Breast epithelium (tissue), 4 donors: ENCODE results near the gene RB1. TPM values are rescaled to one million over a fixed set of nuclear protein-coding genes. Genes with fewer than 3 reads are reported as not detected.

Experiments used
- DNase-seq, 2 donors: peaks; one replicate each; pipeline ENCODE4 v3.0.0-alpha.2; 2019; ENCODE audit warnings: low spot score in 2 of 2
- H3K27ac ChIP-seq, 2 donors: fragments of 200-600 bp; sonication (generic) in 1 of 2; one replicate each; pipeline ENCODE4 v1.5.1; 2016 to 2019; ENCODE audit warnings: mild to moderate bottlenecking in 1 of 2
- H3K27me3 ChIP-seq, 2 donors: fragments of 200-600 bp; sonication (generic) in 1 of 2; one replicate each; pipeline versions ENCODE4 v1.5.1 to v1.6.0; 2017 to 2019; ENCODE audit warnings: control low read depth in 1 of 2, mild to moderate bottlenecking in 1 of 2
- H3K36me3 ChIP-seq: fragments of 200-600 bp; one replicate; pipeline ENCODE4 v1.5.1; 2019
- H3K4me1 ChIP-seq, 2 donors: fragments of 200-600 bp; sonication (generic); one replicate each; pipeline ENCODE4 v1.5.1; 2016 to 2019; ENCODE audit warnings: control low read depth in 1 of 2
- H3K4me3 ChIP-seq, 3 donors: fragments of 200-600 bp; sonication (generic); 1 replicate in 2 of 3; 2 replicates in 1 of 3; pipeline ENCODE4 v1.5.1; 2016 to 2019; ENCODE audit warnings: mild to moderate bottlenecking in 3 of 3, moderate library complexity in 2 of 3
- H3K9me3 ChIP-seq, 2 donors: fragments of 200-600 bp; sonication (generic) in 1 of 2; one replicate each; pipeline ENCODE4 v1.5.1; 2016 to 2019; ENCODE audit warnings: control low read depth in 1 of 2
- CTCF ChIP-seq, 3 donors: fragments of 450-650 bp; IDR thresholded peaks; one replicate each; pipeline ENCODE4 v1.5.1; 2016 to 2017; ENCODE audit warnings: antibody characterized with exemption in 3 of 3, mild to moderate bottlenecking in 3 of 3, moderate library complexity in 3 of 3
- POLR2A ChIP-seq: fragments of 450-650 bp; IDR thresholded peaks from one replicate; pipeline ENCODE4 v1.6.1; 2016; ENCODE audit warnings: antibody characterized with exemption, mild to moderate bottlenecking, moderate library complexity
- POLR2AphosphoS5 ChIP-seq, 3 donors: sonication (generic); formaldehyde crosslinking; IDR thresholded peaks; one replicate each; pipeline ENCODE4 v1.6.1; 2017; ENCODE audit warnings: antibody characterized with exemption in 3 of 3
- intact Hi-C: fragments of 100-400 bp; cut with DNase I; formaldehyde crosslinking; loops from one replicate; pipeline ENCODE4 v1.15.1; 2023; ENCODE audit warnings: low total_unique reads
- total RNA-seq, 3 donors: library from RNA; depleted of rRNA; stranded (reverse); fragments of >200 nt; gene quantifications; one replicate each; pipeline ENCODE4 v1.1.0, GENCODE V29; 2016

The RB1 gene
- total RNA-seq, 3 donors from 2014 or later = 24.0 to 45.2 (median 43.6) TPM

GRCh38 chr13:48275507-48275906 is 28.0 kb upstream of the RB1 start:
- no peak for TF ChIP-seq POLR2AphosphoS5 (IDR thresholded peaks at IDR 0.05)
- no peak for TF ChIP-seq CTCF (IDR thresholded peaks at IDR 0.05)
- no peak for TF ChIP-seq POLR2A
- H3K4me1 ChIP-seq = no peaks in the 10 kb centered on the region
- no peak overlapping the region for H3K27ac ChIP-seq
- no peaks in the 10 kb centered on the region for H3K27me3 ChIP-seq
- no peaks in the 10 kb centered on the region for H3K36me3 ChIP-seq
- no peak overlapping the region for H3K4me3 ChIP-seq
- DNase-seq = no peak
- H3K9me3 ChIP-seq = no peaks in the 10 kb centered on the region
- intact Hi-C loops = no loop called here

DNA sequence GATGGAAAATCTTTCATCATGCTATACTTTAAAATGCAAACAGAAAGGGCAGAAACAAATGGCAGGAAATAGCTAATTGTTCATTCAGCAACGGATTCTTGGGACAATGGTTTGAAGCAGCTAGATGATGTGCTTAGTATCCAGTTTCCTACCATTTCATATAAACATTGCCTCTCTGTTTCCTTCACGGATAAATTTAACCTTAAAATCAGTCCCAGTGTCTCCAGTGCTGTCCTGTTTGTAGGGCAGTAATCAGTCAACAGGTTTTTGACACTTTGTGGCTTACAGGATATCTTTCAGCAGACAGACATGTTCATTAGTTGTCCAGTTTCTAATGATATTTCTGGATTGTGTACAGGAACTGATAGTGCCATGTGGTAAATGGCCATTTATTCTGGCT is 24.7 kb upstream of the RB1 start:
- H3K4me3 ChIP-seq = no peak overlapping the region
- H3K9me3 ChIP-seq = no peaks in the 10 kb centered on the region
- no peak for TF ChIP-seq POLR2AphosphoS5 (IDR thresholded peaks at IDR 0.05)
- no peak for TF ChIP-seq POLR2A
- TF ChIP-seq CTCF (IDR thresholded peaks at IDR 0.05) = no peak
- intact Hi-C loops = no loop called here
- H3K4me1 ChIP-seq = no peaks in the 10 kb centered on the region
- H3K36me3 ChIP-seq = no peaks in the 10 kb centered on the region
- H3K27ac ChIP-seq = no peak overlapping the region
- no peaks in the 10 kb centered on the region for H3K27me3 ChIP-seq
- no peak for DNase-seq

GRCh38 chr13:48281556-48281955 is 22.0 kb upstream of the RB1 start:
- no peaks in the 10 kb centered on the region for H3K27me3 ChIP-seq
- no peak for DNase-seq
- no peaks in the 10 kb centered on the region for H3K9me3 ChIP-seq
- no peak overlapping the region for H3K27ac ChIP-seq
- no peak overlapping the region for H3K4me3 ChIP-seq
- intact Hi-C loops = no loop called here
- no peaks in the 10 kb centered on the region for H3K36me3 ChIP-seq
- no peaks in the 10 kb centered on the region for H3K4me1 ChIP-seq
- TF ChIP-seq POLR2AphosphoS5 (IDR thresholded peaks at IDR 0.05) = no peak
- no peak for TF ChIP-seq CTCF (IDR thresholded peaks at IDR 0.05)
- no peak for TF ChIP-seq POLR2A

- Histone ChIP-seq H3K36me3 (no peaks in the 10 kb centered on the region), H3K4me3 (no peak overlapping the region), H3K27ac (no peak overlapping the region), H3K9me3 (no peaks in the 10 kb centered on the region), H3K4me1 (no peaks in the 10 kb centered on the region), H3K27me3 (no peaks in the 10 kb centered on the region)
- intact Hi-C loops = no loop called here
- TF ChIP-seq POLR2AphosphoS5 (IDR thresholded peaks at IDR 0.05) (no peak), CTCF (IDR thresholded peaks at IDR 0.05) (no peak), POLR2A (no peak)
- no peak for DNase-seq
Observed at GRCh38 chr13:48291730-48292129, 11.8 kb upstream of the RB1 start.

- intact Hi-C loops = no loop called here
- no peak for TF ChIP-seq CTCF (IDR thresholded peaks at IDR 0.05)
- Histone ChIP-seq H3K27ac (no peak overlapping the region), H3K4me3 (no peak overlapping the region), H3K4me1 (no peaks in the 10 kb centered on the region), H3K9me3 (no peaks in the 10 kb centered on the region), H3K27me3 (no peaks in the 10 kb centered on the region), H3K36me3 (no peaks in the 10 kb centered on the region)
- no peak for DNase-seq
Observed at GRCh38 chr13:48292650-48293049, 10.9 kb upstream of the RB1 start.
